ENCODE data around the gene PROK2. TPM values are rescaled to one million over a fixed set of nuclear protein-coding genes. Genes with fewer than 3 reads are reported as not detected.

The PROK2 gene
- total RNA-seq, 6 experiments from 2014 or later: 0.31 to 0.78 (median 0.47) TPM

GRCh38 chr3:71778353-71778752 is 6.6 kb downstream of the PROK2 start:
- TF ChIP-seq, protein P1, sequence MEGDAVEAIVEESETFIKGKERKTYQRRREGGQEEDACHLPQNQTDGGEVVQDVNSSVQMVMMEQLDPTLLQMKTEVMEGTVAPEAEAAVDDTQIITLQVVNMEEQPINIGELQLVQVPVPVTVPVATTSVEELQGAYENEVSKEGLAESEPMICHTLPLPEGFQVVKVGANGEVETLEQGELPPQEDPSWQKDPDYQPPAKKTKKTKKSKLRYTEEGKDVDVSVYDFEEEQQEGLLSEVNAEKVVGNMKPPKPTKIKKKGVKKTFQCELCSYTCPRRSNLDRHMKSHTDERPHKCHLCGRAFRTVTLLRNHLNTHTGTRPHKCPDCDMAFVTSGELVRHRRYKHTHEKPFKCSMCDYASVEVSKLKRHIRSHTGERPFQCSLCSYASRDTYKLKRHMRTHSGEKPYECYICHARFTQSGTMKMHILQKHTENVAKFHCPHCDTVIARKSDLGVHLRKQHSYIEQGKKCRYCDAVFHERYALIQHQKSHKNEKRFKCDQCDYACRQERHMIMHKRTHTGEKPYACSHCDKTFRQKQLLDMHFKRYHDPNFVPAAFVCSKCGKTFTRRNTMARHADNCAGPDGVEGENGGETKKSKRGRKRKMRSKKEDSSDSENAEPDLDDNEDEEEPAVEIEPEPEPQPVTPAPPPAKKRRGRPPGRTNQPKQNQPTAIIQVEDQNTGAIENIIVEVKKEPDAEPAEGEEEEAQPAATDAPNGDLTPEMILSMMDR (IDR thresholded peaks at IDR 0.05): no peak
- TF ChIP-seq POLR2A (IDR thresholded peaks at IDR 0.05): no peak
- H3K9me3 ChIP-seq: no peaks in the 10 kb centered on the region
- H3K4me3 ChIP-seq: no peak overlapping the region
- ATAC-seq: no peak
- H3K27me3 ChIP-seq: peaks cover 9 to 15% of the 10 kb centered on the region in 2 donors
- H3K27ac ChIP-seq: no peak overlapping the region
- no peaks in the 10 kb centered on the region for H3K4me1 ChIP-seq
- no peaks in the 10 kb centered on the region for H3K36me3 ChIP-seq
- DNase-seq: no peak
- WGBS (ENCODE audit: insufficient coverage, low coverage, low lambda C conversion rate, missing lambda C conversion rate): 63% methylated on average over 3 of the region's 3 CpGs
- intact Hi-C loops (cut with DNase I): no loop called here

DNA sequence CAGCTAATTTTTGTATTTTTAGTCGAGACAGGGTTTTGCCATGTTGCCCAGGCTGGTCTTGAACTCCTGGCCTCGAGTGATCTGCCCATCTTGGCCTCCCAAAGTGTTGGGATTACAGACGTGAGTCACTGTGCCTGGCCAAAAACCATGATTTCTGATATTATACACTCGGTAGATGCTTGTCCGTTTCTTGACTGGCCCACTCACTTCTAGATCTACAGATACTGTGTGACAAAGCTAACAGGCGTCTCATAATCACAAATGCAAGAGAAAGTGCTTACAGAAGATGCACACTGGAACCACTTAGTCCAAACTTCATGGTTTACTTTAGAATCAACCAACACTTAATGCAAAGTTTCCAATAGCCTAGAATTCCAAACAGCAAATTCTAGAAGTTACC is 8.4 kb downstream of the PROK2 start:
- no peak for TF ChIP-seq POLR2A (IDR thresholded peaks at IDR 0.05)
- TF ChIP-seq, protein P1 (IDR thresholded peaks at IDR 0.05): no peak
- no peaks in the 10 kb centered on the region for H3K36me3 ChIP-seq
- ATAC-seq: no peak

DNA sequence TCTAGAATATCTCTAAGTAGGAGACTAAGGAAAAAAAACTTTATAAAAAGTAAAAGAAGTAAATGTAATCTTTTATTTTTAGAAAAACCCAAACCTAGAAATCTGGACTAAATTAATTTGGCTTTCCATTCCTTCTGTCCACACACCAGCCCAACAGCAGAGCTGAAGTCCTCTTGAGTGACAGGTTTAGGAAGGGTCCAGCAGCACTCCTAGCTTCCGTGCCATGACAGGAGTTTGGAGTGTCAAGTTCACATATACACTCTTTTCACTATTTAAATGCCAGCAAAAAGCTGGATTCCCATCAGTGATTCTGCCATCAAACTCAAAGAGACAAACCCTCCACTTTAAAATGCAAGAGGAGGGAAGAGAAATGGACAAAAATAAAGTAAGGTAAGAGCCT is 13.1 kb downstream of the PROK2 start:
- no peak for ATAC-seq
- TF ChIP-seq, protein P1 (IDR thresholded peaks at IDR 0.05): no peak
- no peak for TF ChIP-seq POLR2A (IDR thresholded peaks at IDR 0.05)
- 27% methylated on average over 1 of the region's 1 CpG for WGBS (ENCODE audit: insufficient coverage, low coverage, low lambda C conversion rate, missing lambda C conversion rate)
- Histone ChIP-seq H3K36me3 (no peaks in the 10 kb centered on the region), H3K4me3 (no peak overlapping the region), H3K27me3 (peaks cover 0 to 4% of the 10 kb centered on the region in 2 donors), H3K4me1 (no peaks in the 10 kb centered on the region), H3K27ac (no peak overlapping the region), H3K9me3 (no peaks in the 10 kb centered on the region)
- intact Hi-C loops (cut with DNase I): no loop called here
- no peak for DNase-seq

More for the DNA sequence above, 8.4 kb downstream of the PROK2 start:
- no peak for DNase-seq
- H3K9me3 ChIP-seq: no peaks in the 10 kb centered on the region
- no peak overlapping the region for H3K27ac ChIP-seq
- H3K27me3 ChIP-seq: peaks cover 0 to 4% of the 10 kb centered on the region in 2 donors
- intact Hi-C loops (cut with DNase I): no loop called here
- no peak overlapping the region for H3K4me3 ChIP-seq
- 66% methylated on average over 4 of the region's 6 CpGs for WGBS (ENCODE audit: insufficient coverage, low coverage, low lambda C conversion rate, missing lambda C conversion rate)
- no peaks in the 10 kb centered on the region for H3K4me1 ChIP-seq

DNA sequence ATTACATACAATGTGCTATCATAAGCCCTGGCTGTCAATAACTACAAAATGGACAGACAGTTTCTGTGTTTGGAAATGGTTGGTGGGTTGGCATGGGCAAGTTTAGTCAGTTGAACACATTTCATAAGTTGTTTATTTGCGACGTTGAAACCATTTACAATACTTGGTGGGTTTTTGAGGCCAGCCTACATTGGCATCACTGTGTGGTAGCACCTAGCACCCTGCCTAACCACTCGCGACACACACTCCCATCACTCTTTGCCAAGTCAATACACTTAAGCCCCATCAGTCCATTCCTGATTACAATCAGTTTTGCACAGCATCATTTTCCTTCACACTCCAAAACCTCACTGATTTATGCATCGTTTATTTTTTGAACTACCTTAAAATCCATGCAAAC is 13.8 kb downstream of the PROK2 start:
- Histone ChIP-seq H3K27ac (no peak overlapping the region), H3K4me3 (no peak overlapping the region), H3K36me3 (no peaks in the 10 kb centered on the region), H3K4me1 (no peaks in the 10 kb centered on the region), H3K27me3 (peaks cover 0 to 4% of the 10 kb centered on the region in 2 donors), H3K9me3 (no peaks in the 10 kb centered on the region)
- ATAC-seq: no peak
- intact Hi-C loops (cut with DNase I): no loop called here
- TF ChIP-seq, protein P1 (IDR thresholded peaks at IDR 0.05): no peak
- no peak for TF ChIP-seq POLR2A (IDR thresholded peaks at IDR 0.05)
- 55% methylated on average over 5 of the region's 5 CpGs for WGBS (ENCODE audit: insufficient coverage, low coverage, low lambda C conversion rate, missing lambda C conversion rate)
- DNase-seq: no peak

DNA sequence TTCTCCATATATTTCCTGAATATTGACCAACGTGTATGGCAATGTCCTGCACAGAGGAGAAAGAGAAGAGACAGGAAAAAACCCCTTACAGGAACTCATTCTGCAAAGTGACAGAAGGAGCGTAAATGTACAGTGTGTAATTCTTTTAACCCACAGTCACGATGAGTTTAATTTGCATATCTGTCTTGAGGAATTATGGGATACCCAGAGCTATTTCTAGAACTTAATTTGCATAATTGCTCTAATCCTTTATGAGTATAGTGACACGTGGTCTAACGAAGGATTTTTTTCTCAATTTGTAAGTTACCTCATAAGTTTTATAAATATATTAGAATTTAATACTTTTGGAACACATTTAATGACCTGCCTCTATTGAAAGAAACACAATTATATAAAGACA is 21.5 kb downstream of the PROK2 start:
- TF ChIP-seq, protein P1 (IDR thresholded peaks at IDR 0.05): no peak
- no peak overlapping the region for H3K4me3 ChIP-seq
- 47% methylated on average over 5 of the region's 5 CpGs for WGBS (ENCODE audit: insufficient coverage, low coverage, low lambda C conversion rate, missing lambda C conversion rate)
- no peaks in the 10 kb centered on the region for H3K36me3 ChIP-seq
- no peak for DNase-seq
- H3K27ac ChIP-seq: no peak overlapping the region
- H3K27me3 ChIP-seq: no peaks in the 10 kb centered on the region
- intact Hi-C loops (cut with DNase I): no loop called here
- no peaks in the 10 kb centered on the region for H3K4me1 ChIP-seq
- H3K9me3 ChIP-seq: no peaks in the 10 kb centered on the region
- ATAC-seq: no peak

Data from right lobe of liver (tissue), 6 donors.